Raji (cell line): ENCODE measurements around the gene PRMT6.

Experiments used
- POLR2A ChIP-seq: IDR thresholded peaks from 2 replicates; pipeline ENCODE4 v1.6.1; 2011; ENCODE audit warnings: low read depth, low read length, control low read depth; ENCODE audit not compliant: insufficient read depth

PRMT6 gene

GRCh38 chr1:107056426-107057196 is at the start of gene PRMT6:
Gene PRMT6 (plus strand): TSS chr1:107056674. CDS start chr1:107056716, 42 bp downstream.
- peak; percentile 77 for TF ChIP-seq POLR2A

- TF ChIP-seq POLR2A: no peak
These were observed 47.2 kb upstream of the PRMT6 start for GRCh38 chr1:107009281-107009680.

GRCh38 chr1:107010582-107010981 is 45.9 kb upstream of the PRMT6 start:
- no peak for TF ChIP-seq POLR2A

- TF ChIP-seq POLR2A: no peak
These were observed 40.0 kb upstream of the PRMT6 start for GRCh38 chr1:107016376-107016978.

- TF ChIP-seq POLR2A: no peak
These were observed 38.0 kb upstream of the PRMT6 start for GRCh38 chr1:107018445-107018844.

- no peak for TF ChIP-seq POLR2A
These were observed 37.3 kb upstream of the PRMT6 start for GRCh38 chr1:107019166-107019565.

GRCh38 chr1:107047602-107048001 is 8.9 kb upstream of the PRMT6 start:
- no peak for TF ChIP-seq POLR2A

GRCh38 chr1:107048241-107048640 is 8.2 kb upstream of the PRMT6 start:
- no peak for TF ChIP-seq POLR2A

- TF ChIP-seq POLR2A: no peak
These were observed 5.2 kb upstream of the PRMT6 start for GRCh38 chr1:107051266-107051665.

GRCh38 chr1:107057197-107058133 is 991 bp downstream of the PRMT6 start:
- TF ChIP-seq POLR2A: no peak

- TF ChIP-seq POLR2A: no peak
These were observed 2.0 kb downstream of the PRMT6 start for GRCh38 chr1:107058245-107059032.

GRCh38 chr1:107061886-107062285 is 5.4 kb downstream of the PRMT6 start:
- no peak for TF ChIP-seq POLR2A

GRCh38 chr1:107073493-107073892 is 17.0 kb downstream of the PRMT6 start:
- no peak for TF ChIP-seq POLR2A

- TF ChIP-seq POLR2A: no peak
These were observed 20.4 kb downstream of the PRMT6 start for GRCh38 chr1:107076841-107077240.

- no peak for TF ChIP-seq POLR2A
These were observed 22.8 kb downstream of the PRMT6 start for GRCh38 chr1:107079249-107079648.
